HCT116 (cell line): ENCODE data around the gene BOD1L1.

ENCODE experiments used
- CBX3 ChIP-seq: IDR thresholded peaks from 2 replicates; pipeline ENCODE4 v1.6.1; 2012; ENCODE audit warnings: low read depth
- TF ChIP-seq, protein P1 (sequence below), 3 experiments: fragments of 200-600 bp in 1 of 3; sonication (generic) in 1 of 3; IDR thresholded peaks in 2 of 3; conservative IDR thresholded peaks in 1 of 3; 2 replicates each; pipeline ENCODE4 v1.5.1; 2012 to 2017; ENCODE audit warnings: low read depth in 2 of 3, low read length in 2 of 3, antibody characterized with exemption in 1 of 3, borderline replicate concordance in 1 of 3, control low read depth in 1 of 3, mild to moderate bottlenecking in 1 of 3, mixed read lengths in 1 of 3, mixed run types in 1 of 3, moderate library complexity in 1 of 3; ENCODE audit not compliant: insufficient read depth in 1 of 3

DNA sequence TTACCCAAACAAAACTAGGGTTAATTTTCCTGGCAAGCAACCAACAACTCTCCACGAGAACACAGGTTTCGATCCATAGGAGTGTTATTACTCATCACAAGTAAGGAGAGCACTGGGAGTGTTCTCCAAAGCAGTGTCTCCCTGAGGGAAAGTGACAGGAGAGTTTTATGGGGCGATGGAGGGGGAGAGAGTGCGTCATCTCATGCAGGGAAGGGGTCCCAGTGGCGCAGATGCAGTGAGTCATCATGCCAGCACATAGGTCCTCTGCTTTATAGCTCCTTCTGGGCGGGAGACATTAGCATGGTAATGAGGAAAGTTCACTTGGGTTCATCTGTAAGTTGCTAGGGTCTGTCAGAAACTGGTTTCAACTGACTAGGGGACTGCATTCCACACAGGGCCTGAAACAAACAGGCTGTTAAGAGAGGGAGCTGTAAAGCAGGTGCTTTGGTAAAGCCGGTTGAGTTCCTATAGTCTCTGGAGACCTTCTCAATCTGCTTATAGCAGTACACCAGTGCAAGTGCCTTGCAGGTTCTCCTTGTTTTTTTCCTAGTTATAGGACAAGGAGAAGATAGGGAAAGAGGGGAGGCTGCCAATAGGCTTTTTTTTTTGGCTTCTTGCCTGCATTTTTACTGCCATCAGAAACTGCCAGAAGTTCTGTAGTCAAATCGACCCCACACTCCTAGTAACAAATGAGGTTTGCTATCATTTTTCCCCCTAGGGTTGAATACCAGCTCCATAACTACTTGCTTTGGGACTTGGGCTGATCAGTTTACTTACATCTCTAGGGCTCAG is 12.8 kb upstream of the BOD1L1 start:
- no peak for TF ChIP-seq CBX3
- TF ChIP-seq, protein P1, sequence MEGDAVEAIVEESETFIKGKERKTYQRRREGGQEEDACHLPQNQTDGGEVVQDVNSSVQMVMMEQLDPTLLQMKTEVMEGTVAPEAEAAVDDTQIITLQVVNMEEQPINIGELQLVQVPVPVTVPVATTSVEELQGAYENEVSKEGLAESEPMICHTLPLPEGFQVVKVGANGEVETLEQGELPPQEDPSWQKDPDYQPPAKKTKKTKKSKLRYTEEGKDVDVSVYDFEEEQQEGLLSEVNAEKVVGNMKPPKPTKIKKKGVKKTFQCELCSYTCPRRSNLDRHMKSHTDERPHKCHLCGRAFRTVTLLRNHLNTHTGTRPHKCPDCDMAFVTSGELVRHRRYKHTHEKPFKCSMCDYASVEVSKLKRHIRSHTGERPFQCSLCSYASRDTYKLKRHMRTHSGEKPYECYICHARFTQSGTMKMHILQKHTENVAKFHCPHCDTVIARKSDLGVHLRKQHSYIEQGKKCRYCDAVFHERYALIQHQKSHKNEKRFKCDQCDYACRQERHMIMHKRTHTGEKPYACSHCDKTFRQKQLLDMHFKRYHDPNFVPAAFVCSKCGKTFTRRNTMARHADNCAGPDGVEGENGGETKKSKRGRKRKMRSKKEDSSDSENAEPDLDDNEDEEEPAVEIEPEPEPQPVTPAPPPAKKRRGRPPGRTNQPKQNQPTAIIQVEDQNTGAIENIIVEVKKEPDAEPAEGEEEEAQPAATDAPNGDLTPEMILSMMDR (IDR thresholded peaks at IDR 0.05 in 2 of 3, conservative IDR thresholded peaks at IDR 0.05 in 1 of 3; ENCODE audit: borderline replicate concordance in 1 of 3, insufficient read depth in 1 of 3, low read depth in 2 of 3, low read length in 2 of 3), result no peak
